ENCODE results near the gene IFNL3.

The IFNL3 gene

DNA sequence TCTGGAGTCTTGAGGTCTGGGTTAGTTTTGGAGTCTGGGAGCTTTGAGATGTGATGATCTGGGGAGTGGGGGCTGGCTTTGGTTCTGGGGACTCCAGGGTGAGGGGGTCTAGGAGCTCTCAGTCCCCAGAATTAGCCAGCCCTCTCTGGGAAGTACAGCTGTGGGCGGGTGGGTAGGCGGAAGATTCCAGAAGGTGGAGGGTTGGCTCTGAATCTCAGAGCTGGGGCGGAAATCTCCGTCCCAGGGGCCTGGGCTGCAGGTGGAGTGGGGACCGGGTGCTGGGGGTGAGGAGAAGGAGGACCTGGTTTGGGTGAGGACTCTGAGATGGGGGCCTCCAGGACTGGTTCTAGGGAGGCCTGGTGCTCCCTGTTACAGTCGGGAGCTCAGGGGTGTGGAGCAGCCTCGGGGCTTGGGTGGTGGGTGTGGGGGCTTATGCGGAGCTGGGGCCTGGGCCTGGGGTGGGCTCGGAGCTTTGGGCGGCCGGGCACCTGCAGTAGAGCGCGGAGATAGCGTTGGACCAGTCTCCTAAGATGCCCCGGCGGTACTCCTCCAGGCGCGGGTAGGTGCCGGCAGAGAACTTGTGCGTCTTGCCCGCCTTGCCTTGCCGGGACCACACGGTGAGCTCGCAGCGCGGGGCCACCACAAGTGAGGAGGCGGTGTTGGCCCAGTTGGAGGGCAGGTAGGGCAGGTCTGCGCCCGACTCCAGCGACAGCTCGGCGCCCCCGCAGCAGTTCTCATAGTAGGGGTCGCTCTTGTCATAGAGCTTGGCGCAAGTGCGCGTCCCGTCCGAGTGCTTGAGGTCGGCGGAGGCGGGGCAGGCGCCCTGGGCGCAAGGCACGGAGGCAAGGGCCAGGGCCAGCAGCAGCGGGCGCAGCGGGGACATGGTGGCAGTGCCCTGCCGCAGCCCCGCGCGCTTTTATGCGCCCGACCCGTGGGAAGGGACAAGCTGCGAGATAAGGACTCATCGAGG, 41.1 kb downstream of the IFNL3 start, which contains the start of gene SYCN:
TSS of gene SYCN (minus strand) at position 892 of the 970 bp plus-strand sequence. CDS start at position 883, 9 bp downstream.
- DNase-seq (ENCODE audit: low read depth in 1 of 2, low spot score in 1 of 2) = no peak
- no peak for TF ChIP-seq JUND (IDR thresholded peaks at IDR 0.05; ENCODE audit: low read depth)
- in situ Hi-C loops (cut with HindIII; ENCODE audit: low pct_unique_long_range_greater_than_20kb, low sequenced_read_pairs) = no loop called here

DNA sequence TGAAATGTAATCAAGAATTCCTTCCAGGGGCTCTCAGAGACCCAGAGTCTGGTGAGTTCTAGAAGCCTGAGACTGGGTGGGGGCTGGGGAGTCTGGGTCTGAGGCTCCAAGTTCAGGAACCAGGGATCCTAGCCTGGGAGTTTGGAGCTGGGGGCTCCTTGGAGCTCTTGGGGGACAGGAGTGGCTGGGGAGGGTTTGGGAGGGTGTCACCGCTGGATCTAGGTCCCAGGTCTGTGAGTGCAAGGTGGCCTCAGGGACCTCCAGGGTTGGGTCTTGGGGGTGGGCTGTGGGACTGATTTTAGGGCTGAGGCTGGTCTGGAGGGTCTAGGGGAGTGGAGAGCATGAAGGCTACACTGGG, 41.8 kb downstream of the IFNL3 start:
- in situ Hi-C loops (cut with HindIII; ENCODE audit: low pct_unique_long_range_greater_than_20kb, low sequenced_read_pairs) = no loop called here
- no peak for DNase-seq (ENCODE audit: low read depth in 1 of 2, low spot score in 1 of 2)
- no peak for TF ChIP-seq JUND (IDR thresholded peaks at IDR 0.05; ENCODE audit: low read depth)

DNA sequence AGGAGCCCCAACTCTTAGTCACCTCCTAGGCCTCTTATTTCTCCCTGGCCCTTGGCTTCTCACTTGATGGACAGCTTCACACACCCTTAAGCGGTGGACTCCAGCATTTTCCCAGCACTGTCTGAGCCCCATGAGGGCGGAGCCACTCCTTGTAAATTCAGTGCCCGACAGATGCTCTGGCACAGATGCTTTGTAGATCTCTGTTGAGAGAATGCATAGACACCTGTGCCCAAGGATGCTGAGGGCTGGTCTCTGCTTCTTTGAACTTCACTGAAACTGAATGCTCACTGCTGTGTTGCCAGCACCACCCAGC, 44.0 kb downstream of the IFNL3 start:
- no peak for DNase-seq (ENCODE audit: low read depth in 1 of 2, low spot score in 1 of 2)
- in situ Hi-C loops (cut with HindIII; ENCODE audit: low pct_unique_long_range_greater_than_20kb, low sequenced_read_pairs) = no loop called here

DNA sequence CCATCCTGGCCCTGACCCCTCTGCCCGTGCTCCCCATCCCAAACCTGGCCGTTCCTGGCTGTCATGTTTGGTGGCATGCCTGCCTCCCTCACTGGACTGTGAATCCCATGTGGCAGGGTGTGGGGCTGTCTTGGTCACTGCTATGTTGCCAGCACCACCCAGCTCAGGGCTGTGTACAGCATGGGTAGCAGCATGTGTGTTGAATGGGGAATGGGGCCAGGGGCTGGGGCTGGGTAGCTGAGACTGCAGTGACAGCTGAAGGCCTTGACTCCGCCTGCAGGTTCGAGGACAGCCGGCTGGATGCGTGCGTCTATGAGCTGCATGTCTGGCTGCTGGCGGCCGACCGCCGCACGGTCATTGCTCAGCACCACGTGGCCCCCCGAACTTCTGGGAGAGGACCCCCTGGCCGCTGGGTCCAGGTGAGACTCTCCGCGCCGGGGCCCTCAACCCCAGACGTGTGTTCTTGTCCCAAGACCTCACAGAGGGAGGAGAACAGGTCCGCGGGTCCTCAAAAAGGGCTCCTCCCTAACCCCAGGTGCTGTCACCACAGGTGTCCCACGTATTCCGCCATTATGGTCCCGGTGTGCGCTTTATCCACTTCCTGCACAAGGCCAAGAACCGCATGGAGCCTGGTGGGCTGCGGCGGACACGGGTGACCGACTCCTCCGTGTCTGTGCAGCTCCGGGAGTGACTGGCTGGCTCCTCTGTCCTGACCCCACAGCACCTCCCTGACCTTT, 44.6 kb downstream of the IFNL3 start:
- in situ Hi-C loops (cut with HindIII; ENCODE audit: low pct_unique_long_range_greater_than_20kb, low sequenced_read_pairs) = no loop called here
- TF ChIP-seq JUND (IDR thresholded peaks at IDR 0.05; ENCODE audit: low read depth) = no peak

More for the DNA sequence above, 44.0 kb downstream of the IFNL3 start:
- no peak for TF ChIP-seq JUND (IDR thresholded peaks at IDR 0.05; ENCODE audit: low read depth)

DNA sequence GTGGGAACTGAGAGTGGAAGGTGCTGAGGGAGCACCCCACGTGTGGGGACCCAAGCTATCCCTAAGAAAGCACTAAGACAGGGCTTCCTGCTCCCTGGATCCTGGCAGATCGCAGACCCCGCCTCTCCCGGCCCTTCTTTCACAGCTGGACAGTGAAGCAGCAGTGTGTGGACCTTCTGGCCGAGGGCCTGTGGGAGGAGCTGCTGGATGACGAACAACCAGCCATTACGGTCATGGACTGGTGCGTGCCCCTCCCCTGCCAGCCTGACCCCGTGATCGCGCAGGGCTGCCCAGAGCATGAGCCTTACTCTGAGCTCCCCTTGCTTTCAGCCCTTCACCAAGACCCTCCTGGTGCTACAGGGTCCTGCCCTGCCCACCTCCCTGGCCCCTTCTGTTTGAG, 45.8 kb downstream of the IFNL3 start:
- in situ Hi-C loops (cut with HindIII; ENCODE audit: low pct_unique_long_range_greater_than_20kb, low sequenced_read_pairs) = no loop called here
- no peak for DNase-seq (ENCODE audit: low read depth in 1 of 2, low spot score in 1 of 2)
- no peak for TF ChIP-seq JUND (IDR thresholded peaks at IDR 0.05; ENCODE audit: low read depth)

More for the DNA sequence above, 44.6 kb downstream of the IFNL3 start:
- no peak for DNase-seq (ENCODE audit: low read depth in 1 of 2, low spot score in 1 of 2)

DNA sequence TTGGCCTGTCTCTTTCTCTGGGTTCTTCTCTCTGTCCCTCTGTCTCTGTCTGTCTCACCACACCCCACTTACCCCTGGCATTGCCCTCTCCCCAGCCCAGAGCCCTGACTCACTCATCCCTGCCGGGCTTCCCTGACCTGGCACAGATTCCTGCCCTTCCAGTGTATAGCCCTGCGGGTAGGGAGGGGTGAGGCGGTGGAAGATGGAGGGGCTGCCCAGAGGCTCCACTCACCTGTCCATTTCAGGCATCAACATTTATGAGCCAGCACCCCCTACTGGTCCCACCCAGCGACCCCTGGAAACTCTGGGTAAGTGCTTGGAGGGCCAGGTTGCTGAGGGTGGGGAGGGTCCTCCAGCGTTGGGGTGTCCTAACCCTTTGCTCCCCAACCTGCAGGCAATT, 47.0 kb downstream of the IFNL3 start:
- in situ Hi-C loops (cut with HindIII; ENCODE audit: low pct_unique_long_range_greater_than_20kb, low sequenced_read_pairs) = no loop called here
- DNase-seq (ENCODE audit: low read depth in 1 of 2, low spot score in 1 of 2) = peak in 1 of 2 experiments; percentile 38
- TF ChIP-seq JUND (IDR thresholded peaks at IDR 0.05; ENCODE audit: low read depth) = no peak

DNA sequence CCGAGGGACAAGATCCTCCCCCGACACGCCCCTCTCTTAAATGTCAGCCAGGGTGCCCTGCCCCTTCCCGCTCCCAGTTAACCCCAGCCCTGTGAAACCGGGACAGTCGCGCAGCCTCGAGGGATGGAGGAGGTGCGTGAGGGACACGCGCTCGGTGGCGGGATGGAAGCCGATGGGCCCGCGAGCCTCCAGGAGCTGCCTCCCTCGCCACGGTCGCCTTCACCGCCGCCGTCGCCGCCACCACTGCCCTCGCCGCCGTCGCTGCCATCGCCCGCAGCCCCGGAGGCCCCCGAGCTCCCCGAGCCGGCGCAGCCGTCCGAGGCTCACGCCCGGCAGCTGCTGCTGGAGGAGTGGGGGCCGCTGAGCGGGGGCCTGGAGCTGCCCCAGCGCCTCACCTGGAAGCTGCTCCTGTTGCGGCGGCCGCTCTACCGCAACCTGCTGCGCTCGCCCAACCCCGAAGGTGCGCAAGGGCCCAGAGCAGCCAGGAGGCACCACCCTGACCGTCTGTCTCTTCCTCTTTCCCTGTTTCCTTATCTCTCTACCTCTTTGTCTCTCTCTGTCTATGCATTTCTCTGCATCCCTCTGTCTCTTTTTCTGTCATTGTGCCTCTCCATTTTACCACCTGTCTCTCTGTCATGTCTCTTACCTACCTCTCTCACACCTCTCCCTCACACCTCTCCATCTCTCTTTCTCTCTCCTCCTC, 47.8 kb downstream of the IFNL3 start, which contains the start of gene NCCRP1:
TSS of gene NCCRP1 (plus strand) at position 105 of the 703 bp plus-strand sequence. CDS start at position 124, 19 bp downstream.
- in situ Hi-C loops (cut with HindIII; ENCODE audit: low pct_unique_long_range_greater_than_20kb, low sequenced_read_pairs) = no loop called here
- no peak for DNase-seq (ENCODE audit: low read depth in 1 of 2, low spot score in 1 of 2)
- no peak for TF ChIP-seq JUND (IDR thresholded peaks at IDR 0.05; ENCODE audit: low read depth)

DNA sequence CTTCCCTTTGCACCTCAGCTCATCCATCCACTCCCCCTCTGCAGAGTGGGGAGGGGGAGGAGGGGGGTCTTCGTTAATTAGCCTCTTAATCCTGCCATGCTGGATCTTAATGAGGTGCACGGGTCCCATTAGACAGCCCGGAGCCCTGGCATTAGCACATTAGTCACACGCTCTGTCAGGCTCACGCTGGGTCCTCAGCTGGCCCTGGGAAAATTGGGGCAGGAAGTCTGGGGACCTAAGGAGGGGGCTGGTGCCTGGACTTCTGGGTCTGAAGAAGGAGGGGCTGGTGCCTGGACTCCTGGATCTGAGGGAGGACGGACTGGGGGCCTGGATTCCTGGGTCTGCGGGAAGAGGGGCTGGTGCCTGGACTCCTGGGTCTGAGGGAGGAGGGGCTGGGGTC, 48.5 kb downstream of the IFNL3 start:
- no peak for TF ChIP-seq JUND (IDR thresholded peaks at IDR 0.05; ENCODE audit: low read depth)
- DNase-seq (ENCODE audit: low read depth in 1 of 2, low spot score in 1 of 2) = no peak
- in situ Hi-C loops (cut with HindIII; ENCODE audit: low pct_unique_long_range_greater_than_20kb, low sequenced_read_pairs) = no loop called here

DNA sequence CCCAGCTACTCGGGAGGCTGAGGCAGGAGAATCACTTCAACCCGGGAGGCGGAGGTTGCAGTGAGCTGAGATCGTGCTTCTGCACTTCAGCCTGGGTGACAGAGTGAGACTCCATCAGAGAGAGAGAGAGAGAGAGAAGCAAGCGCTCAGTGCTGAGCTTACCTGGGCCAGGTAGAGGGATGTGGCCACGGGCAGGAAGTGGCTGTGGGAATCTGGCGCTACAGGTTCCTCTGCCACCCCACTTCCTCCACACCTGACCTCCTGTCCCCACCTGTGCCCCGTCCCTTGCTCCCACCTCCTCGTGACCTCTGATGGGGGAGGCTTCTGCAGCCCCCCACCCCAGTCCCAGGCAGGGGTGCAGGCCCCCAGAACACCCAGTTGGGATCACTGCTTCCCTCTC, 49.1 kb downstream of the IFNL3 start:
- DNase-seq (ENCODE audit: low read depth in 1 of 2, low spot score in 1 of 2) = peak in 1 of 2 experiments; percentile 58
- in situ Hi-C loops (cut with HindIII; ENCODE audit: low pct_unique_long_range_greater_than_20kb, low sequenced_read_pairs) = no loop called here
- TF ChIP-seq JUND (IDR thresholded peaks at IDR 0.05; ENCODE audit: low read depth) = no peak

DNA sequence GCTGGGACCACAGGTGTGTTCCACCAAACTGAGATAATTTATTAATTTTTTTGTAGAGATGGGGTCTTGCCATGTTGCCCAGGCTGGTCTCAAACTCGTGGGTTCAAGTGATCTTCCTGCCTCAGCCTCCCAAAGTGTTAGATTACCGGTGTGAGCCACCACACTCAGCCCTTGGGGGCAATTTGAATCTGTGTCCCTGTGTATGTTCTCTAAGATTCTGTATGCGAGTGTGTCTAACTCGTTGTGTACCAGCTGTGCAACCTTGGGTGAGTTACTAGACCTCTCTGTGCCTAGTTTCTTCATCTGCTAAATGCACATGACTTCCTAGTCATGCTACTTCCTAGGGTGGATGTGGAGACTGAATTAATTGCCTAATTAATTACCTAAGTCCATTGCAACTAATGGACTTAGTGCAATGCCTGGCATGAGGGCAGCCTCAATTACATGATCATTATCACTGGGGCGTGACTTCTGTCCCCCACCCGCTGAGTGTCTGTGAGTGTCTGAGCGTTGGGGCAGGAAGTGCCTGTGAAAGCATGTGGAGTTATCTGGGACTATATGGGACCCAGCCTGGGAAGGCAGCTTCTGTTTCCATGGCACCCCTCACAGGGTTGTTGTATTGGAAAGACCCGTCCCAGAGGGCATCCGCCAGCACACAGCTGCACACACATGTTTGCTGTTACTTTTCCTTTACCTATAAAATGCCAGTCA, 49.8 kb downstream of the IFNL3 start:
- in situ Hi-C loops (cut with HindIII; ENCODE audit: low pct_unique_long_range_greater_than_20kb, low sequenced_read_pairs) = no loop called here

DNA sequence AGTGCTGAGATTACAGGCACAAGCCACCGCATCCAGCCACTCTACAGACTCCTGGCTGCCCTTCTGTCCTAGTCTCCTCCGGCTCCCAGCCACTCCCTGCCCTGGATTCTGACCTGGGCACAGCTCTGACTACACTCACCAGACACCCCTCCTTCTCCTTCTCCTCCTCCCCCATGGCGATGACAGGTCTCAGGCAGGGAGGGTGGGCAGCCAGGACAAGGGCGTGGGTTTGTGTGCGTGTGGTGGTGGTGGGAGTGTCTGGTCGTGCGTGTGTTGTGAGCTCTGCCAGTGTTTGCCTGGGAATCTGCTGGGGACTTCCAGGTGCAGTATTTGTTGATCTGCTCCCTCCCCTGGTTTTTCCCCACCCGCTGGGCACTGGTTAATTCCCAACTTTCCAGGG, 51.0 kb downstream of the IFNL3 start:
- in situ Hi-C loops (cut with HindIII; ENCODE audit: low pct_unique_long_range_greater_than_20kb, low sequenced_read_pairs) = no loop called here
- TF ChIP-seq JUND (IDR thresholded peaks at IDR 0.05; ENCODE audit: low read depth) = no peak

More for the DNA sequence above, 49.8 kb downstream of the IFNL3 start:
- TF ChIP-seq JUND (IDR thresholded peaks at IDR 0.05; ENCODE audit: low read depth) = no peak
- no peak for DNase-seq (ENCODE audit: low read depth in 1 of 2, low spot score in 1 of 2)

More for the DNA sequence above, 51.0 kb downstream of the IFNL3 start:
- no peak for DNase-seq (ENCODE audit: low read depth in 1 of 2, low spot score in 1 of 2)
